Measurements from ENCODE around the gene TOX4.

GRCh38 chr14:21475767-21476522, 1.1 kb upstream of the TOX4 start:
- no peak for TF ChIP-seq EZH2 (IDR thresholded peaks at IDR 0.05; ENCODE audit: borderline replicate concordance, insufficient read depth, low read depth, low read length, poor library complexity, severe bottlenecking)
- TF ChIP-seq, protein P1, sequence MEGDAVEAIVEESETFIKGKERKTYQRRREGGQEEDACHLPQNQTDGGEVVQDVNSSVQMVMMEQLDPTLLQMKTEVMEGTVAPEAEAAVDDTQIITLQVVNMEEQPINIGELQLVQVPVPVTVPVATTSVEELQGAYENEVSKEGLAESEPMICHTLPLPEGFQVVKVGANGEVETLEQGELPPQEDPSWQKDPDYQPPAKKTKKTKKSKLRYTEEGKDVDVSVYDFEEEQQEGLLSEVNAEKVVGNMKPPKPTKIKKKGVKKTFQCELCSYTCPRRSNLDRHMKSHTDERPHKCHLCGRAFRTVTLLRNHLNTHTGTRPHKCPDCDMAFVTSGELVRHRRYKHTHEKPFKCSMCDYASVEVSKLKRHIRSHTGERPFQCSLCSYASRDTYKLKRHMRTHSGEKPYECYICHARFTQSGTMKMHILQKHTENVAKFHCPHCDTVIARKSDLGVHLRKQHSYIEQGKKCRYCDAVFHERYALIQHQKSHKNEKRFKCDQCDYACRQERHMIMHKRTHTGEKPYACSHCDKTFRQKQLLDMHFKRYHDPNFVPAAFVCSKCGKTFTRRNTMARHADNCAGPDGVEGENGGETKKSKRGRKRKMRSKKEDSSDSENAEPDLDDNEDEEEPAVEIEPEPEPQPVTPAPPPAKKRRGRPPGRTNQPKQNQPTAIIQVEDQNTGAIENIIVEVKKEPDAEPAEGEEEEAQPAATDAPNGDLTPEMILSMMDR (IDR thresholded peaks at IDR 0.05), result no peak
